ENCODE results near the gene TMEM267.
"Not testable (repeated sequence)": the region's sequence is repeated elsewhere in the genome, so short reads cannot be mapped to it uniquely, and the experiment has no call there.

The TMEM267 gene

DNA sequence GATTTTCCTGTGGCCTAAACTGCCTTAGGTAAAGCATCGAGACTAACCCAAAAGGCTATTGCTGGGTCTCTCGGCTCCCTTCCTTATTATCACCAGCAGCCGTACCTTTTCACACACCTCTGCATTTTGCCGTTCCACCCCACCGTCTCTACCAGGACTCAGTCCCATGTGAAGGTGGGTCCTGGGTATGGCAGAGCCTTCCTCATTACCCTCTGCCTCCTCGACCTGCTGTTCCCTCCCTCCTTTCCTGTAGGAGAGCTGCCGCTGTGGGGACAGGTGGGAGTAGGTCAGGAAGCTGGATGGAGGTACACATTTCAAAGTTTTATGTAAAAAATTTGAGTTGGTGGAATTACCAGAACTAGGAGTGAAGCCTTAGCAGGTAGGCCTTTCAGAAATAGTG lies 73.3 kb downstream of the TMEM267 start:
- no peak for DNase-seq (ENCODE audit: low read depth in 2 of 2)

DNA sequence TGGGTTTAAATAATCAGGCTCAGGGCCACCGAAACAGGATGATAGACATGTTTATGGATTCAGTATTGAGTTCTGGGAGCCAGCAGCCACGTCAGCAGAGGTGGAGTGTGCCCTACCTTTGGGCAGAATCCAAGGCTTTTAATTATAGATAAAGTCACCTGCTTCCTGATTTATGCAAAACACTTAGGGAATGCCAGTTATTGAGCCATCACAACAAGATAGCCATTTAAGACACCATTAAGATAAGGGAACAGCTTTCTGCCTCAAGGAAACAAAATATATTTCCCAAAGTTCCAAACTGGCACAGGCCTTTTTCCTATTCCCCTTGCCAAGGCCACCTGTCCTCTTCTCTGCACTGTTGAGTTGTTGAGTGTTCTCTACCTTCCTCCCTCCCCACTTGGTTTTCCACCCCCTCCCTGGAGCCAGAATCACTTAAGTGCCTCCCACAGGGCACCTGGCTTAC lies 73.8 kb downstream of the TMEM267 start:
- DNase-seq (ENCODE audit: low read depth in 2 of 2), result no peak

DNA sequence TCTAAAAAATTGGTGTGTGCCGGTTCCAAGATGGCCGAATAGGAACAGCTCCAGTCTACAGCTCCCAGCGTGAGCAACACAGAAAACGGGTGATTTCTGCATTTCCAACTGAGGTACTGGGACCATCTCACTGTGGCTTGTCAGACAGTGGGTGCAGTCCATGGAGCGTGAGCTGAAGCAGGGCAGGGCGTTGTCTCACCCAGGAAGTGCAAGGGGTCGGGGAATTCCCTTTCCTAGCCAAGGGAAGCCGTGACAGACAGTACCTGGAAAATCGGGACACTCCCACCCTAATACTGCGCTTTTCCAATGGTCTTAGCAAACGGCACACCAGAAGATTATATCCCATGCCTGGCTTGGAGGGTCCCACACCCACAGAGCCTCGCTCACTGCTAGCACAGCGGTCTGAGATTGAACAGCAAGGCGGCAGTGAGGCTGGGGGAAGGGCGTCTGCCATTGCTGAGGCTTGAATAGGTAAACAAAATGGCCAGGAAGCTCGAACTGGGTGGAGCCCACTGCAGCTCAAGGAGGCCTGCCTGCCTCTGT lies 81.1 kb downstream of the TMEM267 start:
- not testable (repeated sequence) for DNase-seq (ENCODE audit: low read depth in 2 of 2)

DNA sequence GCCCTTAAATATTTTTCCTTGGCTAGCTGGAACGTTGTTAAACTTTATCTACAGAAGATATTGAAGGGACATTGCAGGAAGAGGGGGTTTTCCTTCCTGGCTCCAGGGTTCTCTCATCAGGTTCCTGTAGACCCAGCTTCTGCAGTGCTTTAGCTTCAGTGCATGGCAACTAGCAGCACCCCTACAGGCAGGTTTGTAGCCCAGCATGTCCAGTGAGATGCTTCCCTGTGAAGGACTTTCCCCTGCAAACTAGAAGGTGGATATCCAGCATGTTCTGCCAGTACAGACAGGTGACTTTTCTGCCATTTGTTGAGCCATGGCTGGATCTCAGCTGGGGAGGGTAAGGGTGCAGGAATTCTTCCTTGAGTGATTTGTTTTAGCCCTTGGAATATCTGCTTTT lies 81.8 kb downstream of the TMEM267 start:
- DNase-seq (ENCODE audit: low read depth in 2 of 2), result no peak

DNA sequence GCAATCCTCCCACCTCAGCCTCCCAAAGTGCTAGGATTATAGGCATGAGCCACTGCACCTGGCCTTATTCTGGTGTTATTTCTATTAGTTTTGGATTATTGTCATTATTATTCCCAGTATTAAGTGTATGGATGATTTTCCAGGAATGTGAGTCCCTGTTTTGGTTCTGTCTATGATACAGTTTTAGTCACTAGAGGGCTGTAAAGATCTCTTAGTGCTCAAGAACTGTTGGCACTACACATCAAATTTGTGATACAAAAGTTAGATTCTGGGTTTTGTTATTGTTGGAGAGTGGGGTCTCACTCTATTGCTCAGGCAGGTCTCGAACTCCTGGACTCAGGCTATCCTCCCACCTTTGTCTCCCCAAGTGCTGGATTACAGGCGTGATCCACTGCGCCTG lies 83.6 kb downstream of the TMEM267 start:
- DNase-seq (ENCODE audit: low read depth in 2 of 2), result no peak

DNA sequence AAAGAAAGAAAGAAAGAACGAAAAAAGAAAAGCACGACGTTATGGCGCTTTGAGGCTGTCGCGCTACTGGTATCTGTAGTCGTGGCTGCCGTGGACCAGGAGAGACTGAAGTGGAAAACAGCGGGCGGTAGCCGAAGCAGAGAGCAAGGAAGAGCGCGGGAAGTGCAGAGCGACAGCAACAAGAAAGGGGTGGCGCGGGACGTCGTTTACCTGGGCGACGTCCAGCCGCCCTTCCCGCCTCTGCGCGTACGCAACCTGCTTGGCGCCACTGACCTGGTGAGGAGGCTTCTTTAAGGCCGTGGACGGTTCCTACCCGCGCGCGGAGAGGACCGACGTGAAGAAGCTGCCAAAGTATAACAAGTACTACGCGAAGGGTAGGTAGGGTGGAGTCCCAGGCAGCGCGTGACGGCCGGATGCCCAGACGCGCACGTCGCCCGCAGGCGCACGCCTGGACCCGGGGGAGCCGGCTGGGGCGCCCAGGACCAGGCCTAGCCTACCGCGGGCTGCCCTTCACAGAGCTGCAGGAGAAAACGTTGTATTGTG lies 86.8 kb downstream of the TMEM267 start:
- peak; percentile 14 to 21 for DNase-seq (ENCODE audit: low read depth in 2 of 2)
